Neural cell (in vitro differentiated cells): Measurements from ENCODE around the gene ANKZF1. TPM values are rescaled to one million over a fixed set of nuclear protein-coding genes. Genes with fewer than 3 reads are reported as not detected.

Experiments
- H2AFZ ChIP-seq: fragments of 200-600, 300-800 bp; sonication (generic), shearing (Covaris generic); 2 replicates; pipeline ENCODE4 v1.6.0; 2014; ENCODE audit warnings: low read depth, mild to moderate bottlenecking, antibody characterized with exemption, low read length, moderate library complexity
- H3F3A ChIP-seq: fragments of 200-600 bp; shearing (Covaris generic); 2 replicates; pipeline ENCODE4 v1.6.1; 2016; ENCODE audit warnings: mild to moderate bottlenecking, moderate library complexity, mixed read lengths, antibody characterized with exemption, low read length; ENCODE audit not compliant: insufficient read depth, poor library complexity, severe bottlenecking
- H3K27ac ChIP-seq: fragments of 200-600, 300-800 bp; sonication (generic), shearing (Covaris generic); 2 replicates; pipeline ENCODE4 v1.5.1; 2014; ENCODE audit warnings: mild to moderate bottlenecking, low read length, moderate library complexity
- H3K27me3 ChIP-seq: fragments of 300-800, 200-600 bp; sonication (generic), shearing (Covaris generic); 2 replicates; pipeline ENCODE4 v1.6.0; 2014; ENCODE audit warnings: mild to moderate bottlenecking, low read depth, low read length, moderate library complexity; ENCODE audit not compliant: insufficient read depth
- H3K36me3 ChIP-seq: fragments of 300-800, 200-600 bp; sonication (generic), shearing (Covaris generic); 2 replicates; pipeline ENCODE4 v1.5.1; 2014; ENCODE audit warnings: mild to moderate bottlenecking, antibody characterized with exemption, low read length, moderate library complexity; ENCODE audit not compliant: insufficient read depth
- H3K4me2 ChIP-seq: fragments of 300-800, 200-600 bp; sonication (generic), shearing (Covaris generic); 2 replicates; pipeline ENCODE4 v1.6.0; 2014; ENCODE audit warnings: mild to moderate bottlenecking, low read length
- H3K4me3 ChIP-seq: fragments of 300-800, 200-600 bp; sonication (generic), shearing (Covaris generic); 2 replicates; pipeline ENCODE4 v1.5.1; 2014; ENCODE audit warnings: mild to moderate bottlenecking, low read length, moderate library complexity
- H3K79me2 ChIP-seq: fragments of 200-600 bp; shearing (Covaris generic); replicated peaks from 2 replicates; pipeline ENCODE4 v1.6.0; 2014; ENCODE audit warnings: mild to moderate bottlenecking, low read length, moderate library complexity; ENCODE audit not compliant: insufficient read depth
- H3K9ac ChIP-seq: fragments of 300-800, 200-600 bp; sonication (generic), shearing (Covaris generic); 2 replicates; pipeline ENCODE4 v1.6.1; 2016; ENCODE audit warnings: mild to moderate bottlenecking, low read length, mixed read lengths
- H3K9me2 ChIP-seq: fragments of 200-600 bp; shearing (Covaris generic); 2 replicates; pipeline ENCODE4 v1.6.1; 2016; ENCODE audit warnings: mild to moderate bottlenecking, low read length, mixed read lengths; ENCODE audit not compliant: insufficient read depth
- H3K9me3 ChIP-seq: fragments of 200-600, 300-800 bp; sonication (generic), shearing (Covaris generic); 2 replicates; pipeline ENCODE4 v1.6.1; 2016; ENCODE audit warnings: mild to moderate bottlenecking, mixed run types, low read length, moderate library complexity, mixed read lengths
- H4K20me1 ChIP-seq: fragments of 200-600 bp; shearing (Covaris generic); 2 replicates; pipeline ENCODE4 v1.6.1; 2016; ENCODE audit warnings: mild to moderate bottlenecking, mixed run types; ENCODE audit not compliant: insufficient read depth
- EP300 ChIP-seq: fragments of 450-650 bp; conservative IDR thresholded peaks from 2 replicates; pipeline ENCODE4 v1.6.1; 2014; ENCODE audit warnings: antibody characterized with exemption, mild to moderate bottlenecking, moderate library complexity; ENCODE audit not compliant: poor library complexity, severe bottlenecking
- EZH2 ChIP-seq: fragments of 200-600, 300-800 bp; shearing (Covaris generic), sonication (generic); IDR thresholded peaks from 2 replicates; pipeline ENCODE4 v1.6.1; 2014; ENCODE audit warnings: antibody characterized with exemption, low read length, borderline replicate concordance, mild to moderate bottlenecking; ENCODE audit not compliant: insufficient read depth, poor library complexity, severe bottlenecking
- MXI1 ChIP-seq: fragments of 450-650 bp; conservative IDR thresholded peaks from 2 replicates; pipeline ENCODE4 v1.6.1; 2014; ENCODE audit warnings: antibody characterized with exemption, mild to moderate bottlenecking; ENCODE audit not compliant: poor library complexity, severe bottlenecking
- POLR2AphosphoS5 ChIP-seq: IDR thresholded peaks from 2 replicates; pipeline ENCODE4 v1.6.1; 2012
- RAD21 ChIP-seq: fragments of 450-650 bp; conservative IDR thresholded peaks from 2 replicates; pipeline ENCODE4 v1.6.1; 2014; ENCODE audit warnings: antibody characterized with exemption, mild to moderate bottlenecking, moderate library complexity
- REST ChIP-seq: IDR thresholded peaks from 2 replicates; pipeline ENCODE4 v1.6.1; 2012; ENCODE audit warnings: borderline replicate concordance
- SMC3 ChIP-seq: fragments of 450-650 bp; conservative IDR thresholded peaks from 2 replicates; pipeline ENCODE4 v1.6.1; 2014; ENCODE audit warnings: antibody characterized with exemption, mild to moderate bottlenecking, moderate library complexity; ENCODE audit not compliant: poor library complexity
- TAF1 ChIP-seq: IDR thresholded peaks from 2 replicates; pipeline ENCODE4 v1.6.1; 2012; ENCODE audit warnings: low read depth
- polyA plus RNA-seq: library from polyadenylated mRNA; depleted of rRNA; stranded (reverse); fragments of >200 nt; gene quantifications from 2 replicates; pipeline ENCODE4 v1.2.3, GENCODE V29; 2014
- TF ChIP-seq, protein P1 (sequence below): fragments of 450-650 bp; IDR thresholded peaks from 2 replicates; pipeline ENCODE4 v1.5.1; 2014; ENCODE audit warnings: antibody characterized with exemption, mild to moderate bottlenecking, moderate library complexity; ENCODE audit not compliant: poor library complexity, severe bottlenecking

ANKZF1 gene
- polyA plus RNA-seq, 1 donor from 2014 or later = 185 TPM

DNA sequence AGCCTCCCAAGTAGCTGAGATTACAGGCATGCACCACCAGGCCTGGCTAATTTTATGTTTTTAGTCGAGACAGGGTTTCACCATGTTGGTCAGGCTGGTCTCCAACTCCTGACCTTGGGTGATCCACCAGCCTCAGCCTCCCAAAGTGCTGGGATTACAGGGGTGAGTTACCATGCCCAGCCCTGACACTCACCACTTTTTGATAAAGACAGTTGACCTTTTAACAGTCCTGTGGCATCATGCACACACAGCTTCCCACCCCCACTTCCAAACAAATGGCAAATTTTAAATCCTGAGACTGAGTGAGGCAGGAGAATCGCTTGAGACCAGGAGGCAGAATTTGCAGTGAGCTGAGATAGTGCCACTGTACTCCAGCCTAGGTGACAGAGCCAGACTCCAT, 43.4 kb downstream of the ANKZF1 start:
- Histone ChIP-seq H3F3A (peaks cover under 1% of the 10 kb centered on the region), H3K36me3 (no peaks in the 10 kb centered on the region), H3K27me3 (peaks cover 11% of the 10 kb centered on the region), H3K79me2 (no peaks in the 10 kb centered on the region), H4K20me1 (no peaks in the 10 kb centered on the region), H3K9me2 (no peaks in the 10 kb centered on the region), H3K4me3 (no peak overlapping the region), H3K9me3 (no peaks in the 10 kb centered on the region), H2AFZ (no peak overlapping the region), H3K9ac (no peak overlapping the region), H3K27ac (no peak overlapping the region), H3K4me2 (no peak overlapping the region)
- TF ChIP-seq MXI1 (no peak), POLR2AphosphoS5 (no peak), TAF1 (no peak), REST (no peak), EP300 (no peak), RAD21 (no peak)

DNA sequence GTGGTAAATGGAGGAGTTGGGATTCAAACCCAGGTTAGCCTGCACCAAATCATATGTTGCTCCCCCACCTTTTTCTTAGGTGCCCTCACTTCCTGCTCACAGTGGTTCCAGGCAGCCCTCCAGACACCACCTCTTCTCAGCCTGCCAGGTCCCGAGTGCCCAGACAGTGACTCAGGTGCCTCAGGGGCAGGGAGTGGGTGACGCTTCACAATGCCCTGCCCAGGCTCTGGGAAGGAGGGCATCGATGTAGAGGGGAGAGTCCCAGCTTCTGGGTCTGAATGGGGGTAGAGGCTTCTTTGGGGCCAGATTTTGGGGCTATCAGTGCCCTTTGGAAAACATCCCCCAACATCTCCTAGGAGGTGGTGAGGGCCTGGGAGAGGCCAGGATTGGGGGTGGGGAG, 44.3 kb downstream of the ANKZF1 start:
- Histone ChIP-seq H3K79me2 (no peaks in the 10 kb centered on the region), H3K9me2 (no peaks in the 10 kb centered on the region), H3K4me3 (peak overlapping the region; percentile 37), H2AFZ (peak overlapping the region; percentile 19), H4K20me1 (no peaks in the 10 kb centered on the region), H3K9me3 (no peaks in the 10 kb centered on the region), H3K27ac (peak overlapping the region; percentile 74), H3K9ac (peak overlapping the region; percentile 44), H3K27me3 (peaks cover 11% of the 10 kb centered on the region), H3K4me2 (no peak overlapping the region), H3F3A (peaks cover 10% of the 10 kb centered on the region), H3K36me3 (no peaks in the 10 kb centered on the region)
- TF ChIP-seq RAD21 = no peak
- no peak for TF ChIP-seq SMC3
- TF ChIP-seq POLR2AphosphoS5 = no peak
- no peak for TF ChIP-seq TAF1
- TF ChIP-seq, protein P1, sequence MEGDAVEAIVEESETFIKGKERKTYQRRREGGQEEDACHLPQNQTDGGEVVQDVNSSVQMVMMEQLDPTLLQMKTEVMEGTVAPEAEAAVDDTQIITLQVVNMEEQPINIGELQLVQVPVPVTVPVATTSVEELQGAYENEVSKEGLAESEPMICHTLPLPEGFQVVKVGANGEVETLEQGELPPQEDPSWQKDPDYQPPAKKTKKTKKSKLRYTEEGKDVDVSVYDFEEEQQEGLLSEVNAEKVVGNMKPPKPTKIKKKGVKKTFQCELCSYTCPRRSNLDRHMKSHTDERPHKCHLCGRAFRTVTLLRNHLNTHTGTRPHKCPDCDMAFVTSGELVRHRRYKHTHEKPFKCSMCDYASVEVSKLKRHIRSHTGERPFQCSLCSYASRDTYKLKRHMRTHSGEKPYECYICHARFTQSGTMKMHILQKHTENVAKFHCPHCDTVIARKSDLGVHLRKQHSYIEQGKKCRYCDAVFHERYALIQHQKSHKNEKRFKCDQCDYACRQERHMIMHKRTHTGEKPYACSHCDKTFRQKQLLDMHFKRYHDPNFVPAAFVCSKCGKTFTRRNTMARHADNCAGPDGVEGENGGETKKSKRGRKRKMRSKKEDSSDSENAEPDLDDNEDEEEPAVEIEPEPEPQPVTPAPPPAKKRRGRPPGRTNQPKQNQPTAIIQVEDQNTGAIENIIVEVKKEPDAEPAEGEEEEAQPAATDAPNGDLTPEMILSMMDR = no peak
- TF ChIP-seq EP300 = no peak
- no peak for TF ChIP-seq REST
- no peak for TF ChIP-seq EZH2
- no peak for TF ChIP-seq MXI1
